Muscle of arm (tissue), 12 donors: ENCODE results near the gene ZNF660. TPM values are rescaled to one million over a fixed set of nuclear protein-coding genes. Genes with fewer than 3 reads are reported as not detected.

Source experiments
- DNase-seq: peaks from one replicate; pipeline ENCODE4 v3.0.0-alpha.2; 2013
- polyA plus RNA-seq, 12 donors: library from polyadenylated mRNA; unstranded; fragments of 120-200 nt; gene quantifications; one replicate each; pipeline ENCODE4 v1.2.1, GENCODE V29; 2013; ENCODE audit not compliant: insufficient read length in 12 of 12

The ZNF660 gene
- polyA plus RNA-seq, 12 donors = 3.4 to 9.8 (median 4.8) TPM; not detected in 1

DNA sequence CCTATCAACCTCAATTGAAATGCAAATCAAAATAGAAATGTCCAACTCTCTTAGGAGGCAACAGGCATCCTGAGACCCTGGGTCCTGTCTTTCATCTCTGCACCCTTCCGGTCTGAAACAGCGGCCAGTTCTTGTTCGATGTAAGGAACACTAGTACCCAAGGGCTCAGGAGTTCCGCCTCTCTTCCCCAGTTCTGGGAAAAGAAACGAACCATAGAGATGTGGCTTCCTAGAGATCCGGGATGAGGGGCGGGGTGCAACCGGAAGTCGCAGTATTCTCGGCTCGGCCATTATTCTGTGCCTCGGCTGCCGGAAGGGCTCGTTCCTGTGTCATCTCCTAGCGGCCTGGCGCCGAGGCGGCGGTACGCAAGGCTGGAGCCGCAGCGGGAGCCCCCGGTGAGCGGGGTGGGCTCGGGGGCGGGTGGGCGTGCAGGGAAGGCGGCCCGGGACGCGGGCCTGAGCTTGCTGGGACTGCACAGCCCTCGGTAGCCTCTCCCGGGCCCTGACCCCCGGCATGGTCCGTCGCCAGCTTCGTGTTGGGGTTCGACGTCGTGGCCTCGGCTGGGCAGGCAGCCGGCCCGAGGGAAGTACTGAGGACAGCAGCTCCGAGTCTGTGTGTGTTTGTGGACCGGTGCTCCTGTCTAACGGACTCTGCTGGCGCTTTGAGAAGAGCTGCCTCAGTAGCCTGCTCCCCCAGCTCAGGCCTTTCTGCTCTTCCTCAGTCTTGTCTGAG lies 40.2 kb downstream of the ZNF660 start, which contains the start of gene ZNF197:
TSS of gene ZNF197 (plus strand) at position 288 of the 732 bp plus-strand sequence. CDS start 4,119 bp downstream, outside the sequence.
- DNase-seq = peak; percentile 89

DNA sequence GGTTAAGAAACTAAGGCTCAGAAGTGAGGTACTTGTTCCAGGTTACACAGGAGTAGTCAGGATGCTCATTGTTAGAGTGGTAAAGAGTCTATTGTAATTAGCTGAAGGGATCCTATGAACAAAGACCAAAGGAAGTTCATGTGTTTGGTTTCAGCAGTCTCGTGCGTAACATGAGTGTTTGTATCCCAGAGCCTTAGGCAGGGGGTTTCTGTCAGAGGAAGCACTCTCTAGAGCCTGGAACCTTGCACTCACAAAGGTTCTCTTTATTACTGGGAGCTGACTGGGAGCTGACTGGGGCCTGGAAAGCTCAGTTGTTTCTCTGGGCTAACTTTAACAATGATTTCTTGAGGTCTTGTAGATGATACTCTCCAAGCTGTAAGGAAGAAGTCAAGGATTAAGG lies 44.0 kb downstream of the ZNF660 start:
- no peak for DNase-seq

DNA sequence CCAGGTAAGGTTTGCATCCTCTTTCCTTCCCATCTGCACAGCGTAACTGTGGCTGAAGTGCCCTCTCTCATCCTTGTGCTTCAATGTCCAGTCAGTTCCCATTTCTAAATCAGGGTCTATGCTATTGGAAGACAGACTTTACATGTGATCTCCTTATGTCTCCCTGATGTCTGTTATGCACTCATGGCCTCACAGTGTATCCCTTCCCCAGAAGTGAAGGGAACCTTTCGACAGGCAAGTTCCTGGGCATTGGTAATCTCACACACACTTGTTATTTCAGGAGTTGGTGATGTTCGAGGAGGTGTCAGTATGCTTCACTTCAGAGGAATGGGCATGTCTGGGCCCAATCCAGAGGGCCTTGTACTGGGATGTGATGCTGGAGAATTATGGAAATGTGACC lies 47.4 kb downstream of the ZNF660 start:
- DNase-seq = no peak

DNA sequence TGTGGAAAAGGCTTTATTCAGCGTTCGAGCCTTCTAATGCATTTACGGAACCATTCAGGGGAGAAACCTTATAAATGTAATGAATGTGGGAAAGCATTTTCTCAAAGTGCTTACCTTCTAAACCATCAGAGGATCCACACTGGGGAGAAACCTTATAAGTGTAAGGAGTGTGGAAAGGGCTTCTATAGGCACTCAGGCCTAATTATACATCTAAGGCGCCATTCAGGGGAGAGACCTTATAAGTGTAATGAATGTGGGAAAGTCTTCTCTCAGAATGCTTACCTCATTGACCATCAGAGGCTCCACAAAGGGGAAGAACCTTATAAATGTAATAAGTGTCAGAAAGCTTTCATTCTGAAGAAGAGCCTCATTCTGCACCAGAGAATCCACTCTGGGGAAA lies 57.6 kb downstream of the ZNF660 start:
- DNase-seq = no peak

DNA sequence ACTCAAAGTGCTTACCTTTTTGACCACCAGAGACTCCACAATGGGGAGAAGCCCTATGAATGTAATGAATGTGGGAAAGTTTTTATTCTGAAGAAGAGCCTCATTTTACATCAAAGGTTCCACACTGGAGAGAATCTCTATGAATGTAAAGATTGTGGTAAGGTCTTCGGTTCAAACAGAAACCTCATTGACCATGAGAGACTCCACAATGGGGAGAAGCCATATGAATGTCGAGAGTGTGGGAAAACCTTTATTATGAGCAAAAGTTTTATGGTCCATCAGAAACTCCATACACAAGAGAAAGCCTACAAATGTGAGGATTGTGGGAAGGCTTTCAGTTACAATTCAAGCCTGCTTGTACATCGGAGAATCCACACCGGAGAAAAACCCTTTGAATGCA lies 58.3 kb downstream of the ZNF660 start:
- no peak for DNase-seq

DNA sequence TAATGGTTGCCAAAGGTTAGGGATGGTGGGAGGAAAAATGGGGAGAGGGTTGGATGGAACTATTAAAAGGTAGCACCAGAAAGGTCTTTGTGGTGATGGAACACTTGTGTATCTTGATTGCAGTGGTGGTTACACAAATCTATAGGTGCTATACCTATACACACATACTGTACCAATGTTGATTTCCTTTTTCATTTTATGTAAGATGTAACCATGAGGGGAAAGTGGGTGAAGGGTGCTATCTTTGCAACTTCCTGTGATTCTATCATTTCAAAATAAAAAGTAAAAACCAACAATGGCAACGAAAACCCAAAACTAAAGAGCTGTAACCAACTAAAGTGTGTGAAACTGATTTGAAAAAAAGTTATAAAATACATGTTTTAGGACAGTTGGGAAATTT lies 63.0 kb downstream of the ZNF660 start:
- DNase-seq = no peak

DNA sequence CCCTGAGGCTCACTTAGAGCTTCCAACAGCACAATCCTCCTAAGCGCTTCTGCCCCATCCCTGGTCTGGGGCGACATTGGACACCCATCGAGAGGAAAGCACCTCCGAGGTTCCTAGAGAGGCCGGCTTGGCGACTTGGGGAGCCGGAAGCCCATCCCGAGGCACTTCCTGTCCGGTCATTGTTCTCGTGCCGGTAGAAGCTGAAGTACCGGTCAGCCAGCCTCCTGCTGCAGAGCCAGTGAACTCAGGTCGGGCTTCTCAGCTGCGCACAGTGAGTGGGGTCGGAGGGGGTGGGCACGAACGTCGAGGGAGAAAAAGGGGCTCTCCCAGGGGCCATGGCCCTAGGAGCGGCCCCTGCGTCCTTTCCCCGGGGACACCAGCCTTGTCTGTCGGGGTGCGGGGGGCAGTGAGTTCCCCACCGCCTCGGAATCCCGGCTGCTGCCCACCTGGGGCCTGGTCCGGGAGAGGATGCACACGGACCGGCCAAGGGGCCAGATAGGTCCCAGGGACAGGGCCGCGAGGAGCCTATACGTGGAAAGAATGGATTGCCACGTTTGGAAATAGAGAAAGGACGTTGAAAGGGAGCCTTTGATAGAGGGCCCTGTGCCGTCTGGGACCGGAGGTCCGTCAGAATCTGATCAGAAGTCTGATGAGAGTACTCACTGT lies 63.9 kb downstream of the ZNF660 start, which contains the start of gene ZNF35:
TSS of gene ZNF35 (plus strand) at position 169 of the 666 bp plus-strand sequence. CDS start 2,336 bp downstream, outside the sequence.
- peak; percentile 80 for DNase-seq

Other genes starting within 250 kb of the ZNF660 start
- gene TCAIM, start 246.2 kb upstream of the ZNF660 start, polyA plus RNA-seq = 10 to 100 TPM in 11 of 12 donors, not detected in 1; 23.8 to 51.5 (median 26.0) TPM
- gene ZNF445, start 107.3 kb upstream of the ZNF660 start, polyA plus RNA-seq = 10 to 100 TPM in 11 of 12 donors, not detected in 1; 12.4 to 22.4 (median 16.9) TPM
- gene ZKSCAN7, start 29.8 kb upstream of the ZNF660 start, polyA plus RNA-seq = 10 to 100 TPM in 1 of 12 donors, 1 to 10 TPM in 10, not detected in 1; 5.8 to 10.4 (median 8.1) TPM
- 10 to 100 TPM in 11 of 12 donors, not detected in 1; 13.5 to 24.4 (median 20.2) TPM for gene ZNF197, start 40.1 kb downstream of the ZNF660 start, polyA plus RNA-seq
- gene ZNF35, start 63.8 kb downstream of the ZNF660 start, polyA plus RNA-seq = 1 to 10 TPM in 11 of 12 donors, not detected in 1; 5.7 to 9.2 (median 7.4) TPM
- gene ZNF502, start 127.7 kb downstream of the ZNF660 start, polyA plus RNA-seq = 1 to 10 TPM in 11 of 12 donors, not detected in 1; 5.1 to 9.2 (median 7.4) TPM
- gene ZNF501, start 144.7 kb downstream of the ZNF660 start, polyA plus RNA-seq = 10 to 100 TPM in 1 of 12 donors, 1 to 10 TPM in 10, not detected in 1; 5.8 to 13.5 (median 7.0) TPM
- gene KIAA1143, start 176.7 kb downstream of the ZNF660 start, polyA plus RNA-seq = 10 to 100 TPM in 11 of 12 donors, not detected in 1; 32.2 to 55.5 (median 38.7) TPM
- gene KIF15, start 176.8 kb downstream of the ZNF660 start, polyA plus RNA-seq = 10 to 100 TPM in 8 of 12 donors, 1 to 10 TPM in 3, not detected in 1; 7.1 to 20.0 (median 13.1) TPM